Stimulated activated CD8-positive, alpha-beta memory T cell treated with anti-CD3 and anti-CD28 coated beads, Interleukin-12 subunit alpha, Interleukin-12 subunit beta, amount 100 ng/mL, for 24 hours (primary cell): ENCODE data around the gene AP1G1.

Experiments used
- DNase-seq: peaks from one replicate; pipeline ENCODE4 v3.0.0-alpha.2; 2020; ENCODE audit errors: extremely low read depth

The AP1G1 gene

GRCh38 chr16:71758293-71758760 lies 50.3 kb downstream of the AP1G1 start:
- no peak for DNase-seq

- no peak for DNase-seq
These were observed 54.0 kb downstream of the AP1G1 start for GRCh38 chr16:71754652-71755051.

GRCh38 chr16:71754108-71754507 lies 54.5 kb downstream of the AP1G1 start:
- DNase-seq: no peak

- no peak for DNase-seq
These were observed 60.4 kb downstream of the AP1G1 start for GRCh38 chr16:71748226-71748625.

- no peak for DNase-seq
These were observed 62.1 kb downstream of the AP1G1 start for GRCh38 chr16:71746442-71747046.

GRCh38 chr16:71738855-71739254 lies 69.8 kb downstream of the AP1G1 start:
- DNase-seq: no peak

- no peak for DNase-seq
These were observed 71.1 kb downstream of the AP1G1 start for GRCh38 chr16:71737501-71737900.

GRCh38 chr16:71734511-71734910 lies 74.1 kb downstream of the AP1G1 start:
- DNase-seq: no peak

GRCh38 chr16:71732587-71732986 lies 76.0 kb downstream of the AP1G1 start:
- DNase-seq: no peak

- no peak for DNase-seq
These were observed 80.9 kb downstream of the AP1G1 start for GRCh38 chr16:71727551-71728324.

- no peak for DNase-seq
These were observed 81.9 kb downstream of the AP1G1 start for GRCh38 chr16:71726476-71727315.

- DNase-seq: no peak
These were observed 84.3 kb downstream of the AP1G1 start, which contains the start of gene PHLPP2 for GRCh38 chr16:71724320-71724751. PHLPP2 (minus strand) TSS chr16:71724701; CDS start chr16:71714795, 9,906 bp downstream.

- peak; percentile 57 for DNase-seq
These were observed 84.9 kb downstream of the AP1G1 start for GRCh38 chr16:71723537-71724319.

- peak; percentile 19 for DNase-seq
These were observed 85.7 kb downstream of the AP1G1 start for GRCh38 chr16:71722801-71723536.

- DNase-seq: no peak
These were observed 87.4 kb downstream of the AP1G1 start for GRCh38 chr16:71721066-71721740.

- DNase-seq: no peak
These were observed 96.1 kb downstream of the AP1G1 start for GRCh38 chr16:71712501-71712900.

GRCh38 chr16:71711789-71712188 lies 96.8 kb downstream of the AP1G1 start:
- DNase-seq: no peak

- DNase-seq: no peak
These were observed 99.3 kb downstream of the AP1G1 start for GRCh38 chr16:71709229-71709781.

- DNase-seq: no peak
These were observed 99.9 kb downstream of the AP1G1 start for GRCh38 chr16:71708696-71709095.

GRCh38 chr16:71707199-71707598 lies 101.4 kb downstream of the AP1G1 start:
- DNase-seq: no peak
